SH-SY5Y (cell line): ENCODE results near the gene ARFGAP1.

Experiments used
- GATA2 ChIP-seq: IDR thresholded peaks from 2 replicates; pipeline ENCODE4 v1.6.1; 2011; ENCODE audit warnings: mild to moderate bottlenecking, low read depth, low read length
- GATA3 ChIP-seq: IDR thresholded peaks from 2 replicates; pipeline ENCODE4 v1.6.1; 2011; ENCODE audit warnings: low read depth, mild to moderate bottlenecking, low read length, moderate library complexity

- TF ChIP-seq GATA2 (no peak), GATA3 (no peak)
These were observed 3.2 kb downstream of the ARFGAP1 start for GRCh38 chr20:63275825-63276224.
